ENCODE results near the gene DNAAF6.
"Not testable (repeated sequence)": the region's sequence is repeated elsewhere in the genome, so short reads cannot be mapped to it uniquely, and the experiment has no call there.

DNAAF6 gene

GRCh38 chrX:107171369-107172102 lies 34.9 kb upstream of the DNAAF6 start:
- Histone ChIP-seq H3K9me3 (ENCODE audit: control insufficient read depth, low read length) (no peaks in the 10 kb centered on the region), H3K4me2 (ENCODE audit: low read length) (no peak overlapping the region), H3K9ac (no peak overlapping the region), H3K4me1 (no peaks in the 10 kb centered on the region), H3K4me3 (ENCODE audit: low read depth, low read length) (no peak overlapping the region), H3K79me2 (no peaks in the 10 kb centered on the region), H2AFZ (no peak overlapping the region), H3K36me3 (ENCODE audit: control insufficient read depth, insufficient read depth, low read length) (no peaks in the 10 kb centered on the region), H3K27ac (no peak overlapping the region), H3K27me3 (ENCODE audit: control insufficient read depth, insufficient read depth, low read length) (no peaks in the 10 kb centered on the region)
- TF ChIP-seq CTCF (IDR thresholded peaks at IDR 0.05): no peak

GRCh38 chrX:107197319-107197718 lies 9.1 kb upstream of the DNAAF6 start:
- Histone ChIP-seq H3K36me3 (ENCODE audit: control insufficient read depth, insufficient read depth, low read length) (no peaks in the 10 kb centered on the region), H3K79me2 (no peaks in the 10 kb centered on the region), H3K27ac (no peak overlapping the region), H2AFZ (no peak overlapping the region), H3K4me2 (ENCODE audit: low read length) (no peak overlapping the region), H3K27me3 (ENCODE audit: control insufficient read depth, insufficient read depth, low read length) (no peaks in the 10 kb centered on the region), H3K9me3 (ENCODE audit: control insufficient read depth, low read length) (no peaks in the 10 kb centered on the region), H3K4me1 (no peaks in the 10 kb centered on the region), H3K4me3 (ENCODE audit: low read depth, low read length) (no peak overlapping the region), H3K9ac (no peak overlapping the region)
- no peak for TF ChIP-seq CTCF (IDR thresholded peaks at IDR 0.05)

GRCh38 chrX:107198074-107198473 lies 8.3 kb upstream of the DNAAF6 start:
- H3K36me3 ChIP-seq (ENCODE audit: control insufficient read depth, insufficient read depth, low read length); H3K27ac ChIP-seq; H3K4me1 ChIP-seq; H3K79me2 ChIP-seq; H3K9me3 ChIP-seq (ENCODE audit: control insufficient read depth, low read length); H3K4me2 ChIP-seq (ENCODE audit: low read length); H3K9ac ChIP-seq; H3K4me3 ChIP-seq (ENCODE audit: low read depth, low read length); H3K27me3 ChIP-seq (ENCODE audit: control insufficient read depth, insufficient read depth, low read length); H2AFZ ChIP-seq: not testable (repeated sequence)

GRCh38 chrX:107199491-107199890 lies 6.9 kb upstream of the DNAAF6 start:
- Histone ChIP-seq H3K4me1 (no peaks in the 10 kb centered on the region), H3K27me3 (ENCODE audit: control insufficient read depth, insufficient read depth, low read length) (no peaks in the 10 kb centered on the region), H3K27ac (no peak overlapping the region), H3K9me3 (ENCODE audit: control insufficient read depth, low read length) (no peaks in the 10 kb centered on the region), H3K4me3 (ENCODE audit: low read depth, low read length) (no peak overlapping the region), H3K79me2 (no peaks in the 10 kb centered on the region), H3K4me2 (ENCODE audit: low read length) (no peak overlapping the region), H3K9ac (no peak overlapping the region), H3K36me3 (ENCODE audit: control insufficient read depth, insufficient read depth, low read length) (no peaks in the 10 kb centered on the region), H2AFZ (no peak overlapping the region)
- TF ChIP-seq CTCF (IDR thresholded peaks at IDR 0.05): no peak

GRCh38 chrX:107204068-107204605 lies 2.3 kb upstream of the DNAAF6 start:
- no peak overlapping the region for H3K4me2 ChIP-seq (ENCODE audit: low read length)
- no peaks in the 10 kb centered on the region for H3K9me3 ChIP-seq (ENCODE audit: control insufficient read depth, low read length)
- no peak overlapping the region for H3K9ac ChIP-seq
- no peaks in the 10 kb centered on the region for H3K79me2 ChIP-seq
- H3K4me1 ChIP-seq: no peaks in the 10 kb centered on the region
- H2AFZ ChIP-seq: no peak overlapping the region
- H3K27ac ChIP-seq: no peak overlapping the region
- no peak overlapping the region for H3K4me3 ChIP-seq (ENCODE audit: low read depth, low read length)
- TF ChIP-seq CTCF (IDR thresholded peaks at IDR 0.05): no peak
- no peaks in the 10 kb centered on the region for H3K36me3 ChIP-seq (ENCODE audit: control insufficient read depth, insufficient read depth, low read length)
- H3K27me3 ChIP-seq (ENCODE audit: control insufficient read depth, insufficient read depth, low read length): no peaks in the 10 kb centered on the region

All from parathyroid adenoma (tissue), 2 donors.